ENCODE data around the gene ARL2BP. TPM values are rescaled to one million over a fixed set of nuclear protein-coding genes. Genes with fewer than 3 reads are reported as not detected.

ARL2BP gene
- total and polyA plus RNA-seq, 2 of the 13 experiments (the other 11 are each of a cell fraction or from before 2014, with no cell fraction given), result 64.3 to 67.6 TPM

GRCh38 chr16:57284209-57284951, 39.3 kb downstream of the ARL2BP start, which contains the start of gene PLLP (continued):
- TF ChIP-seq, protein P1, sequence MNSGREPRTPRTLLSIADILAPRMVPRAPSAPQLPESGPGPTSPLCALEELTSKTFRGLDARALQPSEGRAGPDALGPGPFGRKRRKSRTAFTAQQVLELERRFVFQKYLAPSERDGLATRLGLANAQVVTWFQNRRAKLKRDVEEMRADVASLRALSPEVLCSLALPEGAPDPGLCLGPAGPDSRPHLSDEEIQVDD (CRISPR knock-in tag; IDR thresholded peaks at IDR 0.05; ENCODE audit: borderline replicate concordance), result peak; percentile 95; the same call in 1 of the 2 replicates
- TF ChIP-seq RFX3 (CRISPR knock-in tag; IDR thresholded peaks at IDR 0.05), result no peak
- TF ChIP-seq JUN (CRISPR knock-in tag; IDR thresholded peaks at IDR 0.05), result no peak
- TF ChIP-seq RAD21 (CRISPR knock-in tag; IDR thresholded peaks at IDR 0.05), result peak; percentile 61
- TF ChIP-seq ESRRA (CRISPR knock-in tag; IDR thresholded peaks at IDR 0.05; ENCODE audit: low read depth), result no peak; the same call in 1 of the 2 replicates
- no peak for TF ChIP-seq HMGA1 (CRISPR knock-in tag; conservative IDR thresholded peaks at IDR 0.05)
- peak; percentile 72; the same call in 1 of the 2 replicates for TF ChIP-seq ZFP37 (CRISPR knock-in tag; IDR thresholded peaks at IDR 0.05; ENCODE audit: borderline replicate concordance)
- peak; percentile 94; the same call in 1 of the 2 replicates for TF ChIP-seq NFIB (CRISPR knock-in tag; IDR thresholded peaks at IDR 0.05; ENCODE audit: borderline replicate concordance)
- TF ChIP-seq ZFP62 (CRISPR knock-in tag; IDR thresholded peaks at IDR 0.05), result no peak
- no peak for TF ChIP-seq HCFC1 (IDR thresholded peaks at IDR 0.05; ENCODE audit: low read depth, low read length)
- TF ChIP-seq CC2D1A (CRISPR knock-in tag; IDR thresholded peaks at IDR 0.05), result no peak
- TF ChIP-seq THRA (CRISPR knock-in tag; IDR thresholded peaks at IDR 0.05; ENCODE audit: borderline replicate concordance), result peak; percentile 43
- 0 out of 2 replicates have a peak, but pooled peaks have one; percentile 49 for TF ChIP-seq ZNF264 (CRISPR knock-in tag; IDR thresholded peaks at IDR 0.05)
- 0 out of 2 replicates have a peak, but pooled peaks have one; percentile 81 for TF ChIP-seq PAX8 (CRISPR knock-in tag; IDR thresholded peaks at IDR 0.05; ENCODE audit: borderline replicate concordance)
- no peak for TF ChIP-seq STAT5B (CRISPR knock-in tag; IDR thresholded peaks at IDR 0.05)
- peak; percentile 96 for TF ChIP-seq ZNF136 (CRISPR knock-in tag; IDR thresholded peaks at IDR 0.05; ENCODE audit: low read depth)
- TF ChIP-seq ZNF326 (CRISPR knock-in tag; IDR thresholded peaks at IDR 0.05; ENCODE audit: borderline replicate concordance), result no peak
- peak; percentile 85 for TF ChIP-seq MXD4 (CRISPR knock-in tag; IDR thresholded peaks at IDR 0.05)
- TF ChIP-seq ZNF660 (CRISPR knock-in tag; IDR thresholded peaks at IDR 0.05; ENCODE audit: borderline replicate concordance, low read depth), result peak; percentile 92; the same call in 1 of the 2 replicates
- TF ChIP-seq ZNF616 (CRISPR knock-in tag; IDR thresholded peaks at IDR 0.05; ENCODE audit: low read depth), result peak; percentile 97
- TF ChIP-seq ZNF747 (CRISPR knock-in tag; IDR thresholded peaks at IDR 0.05; ENCODE audit: borderline replicate concordance), result peak; percentile 95
- peak; percentile 75; the same call in 1 of the 2 replicates for TF ChIP-seq GABPB1 (CRISPR knock-in tag; IDR thresholded peaks at IDR 0.05)
- peak; percentile 81 for TF ChIP-seq ZNF615 (CRISPR knock-in tag; IDR thresholded peaks at IDR 0.05; ENCODE audit: borderline replicate concordance)
- TF ChIP-seq ZFP82 (CRISPR knock-in tag; IDR thresholded peaks at IDR 0.05; ENCODE audit: borderline replicate concordance), result no peak
- TF ChIP-seq ZNF510 (CRISPR knock-in tag; IDR thresholded peaks at IDR 0.05; ENCODE audit: low read depth), result peak; percentile 98; the same call in 1 of the 2 replicates
- 0 out of 2 replicates have a peak, but pooled peaks have one; percentile 71 for TF ChIP-seq SNAPC5 (CRISPR knock-in tag; IDR thresholded peaks at IDR 0.05; ENCODE audit: borderline replicate concordance)
- no peak for TF ChIP-seq FOXP1 (IDR thresholded peaks at IDR 0.05)
- no peak for TF ChIP-seq FOXP1 (CRISPR knock-in tag; IDR thresholded peaks at IDR 0.05)
- TF ChIP-seq ZNF224 (CRISPR knock-in tag; IDR thresholded peaks at IDR 0.05), result peak; percentile 93
